Neural cell (in vitro differentiated cells): ENCODE results near the gene ZNF680.

ENCODE experiments used
- EP300 ChIP-seq: fragments of 450-650 bp; conservative IDR thresholded peaks from 2 replicates; pipeline ENCODE4 v1.6.1; 2014; ENCODE audit warnings: antibody characterized with exemption, mild to moderate bottlenecking, moderate library complexity; ENCODE audit not compliant: poor library complexity, severe bottlenecking
- MXI1 ChIP-seq: fragments of 450-650 bp; conservative IDR thresholded peaks from 2 replicates; pipeline ENCODE4 v1.6.1; 2014; ENCODE audit warnings: antibody characterized with exemption, mild to moderate bottlenecking; ENCODE audit not compliant: poor library complexity, severe bottlenecking
- RAD21 ChIP-seq: fragments of 450-650 bp; conservative IDR thresholded peaks from 2 replicates; pipeline ENCODE4 v1.6.1; 2014; ENCODE audit warnings: antibody characterized with exemption, mild to moderate bottlenecking, moderate library complexity
- TF ChIP-seq, protein P1 (sequence below): fragments of 450-650 bp; IDR thresholded peaks from 2 replicates; pipeline ENCODE4 v1.5.1; 2014; ENCODE audit warnings: antibody characterized with exemption, mild to moderate bottlenecking, moderate library complexity; ENCODE audit not compliant: poor library complexity, severe bottlenecking

DNA sequence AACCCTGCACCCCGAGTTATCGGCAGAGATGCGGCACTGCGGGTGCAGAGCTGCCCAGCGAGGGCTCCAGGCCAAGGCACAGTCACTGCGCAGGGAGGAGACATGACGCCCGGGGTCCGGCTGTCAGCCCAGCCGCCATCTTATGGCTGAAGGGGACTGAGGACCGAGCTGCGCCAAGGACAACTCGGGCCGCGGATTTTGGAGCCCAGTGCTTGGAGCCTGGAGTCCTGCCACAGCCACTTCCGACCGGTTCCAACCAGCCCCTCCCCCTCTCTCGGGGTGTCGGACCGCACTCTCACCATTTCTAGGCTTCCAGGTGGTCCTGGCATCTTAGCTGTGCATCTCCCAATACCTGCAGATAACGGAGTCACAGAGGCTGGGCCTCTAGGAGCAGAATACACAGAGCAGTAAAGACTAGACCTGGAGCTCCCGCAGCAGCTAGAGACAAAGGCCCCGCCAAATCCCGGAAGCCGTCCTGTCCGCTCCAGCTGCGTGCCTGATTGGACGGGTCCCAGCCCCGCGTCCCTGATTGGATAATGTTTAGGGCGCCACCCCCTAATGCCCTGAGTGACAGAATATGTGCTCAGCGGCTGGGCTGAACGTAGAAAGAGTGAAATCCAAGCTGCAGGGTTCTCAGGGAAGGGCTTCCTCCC is at the start of gene ZNF680:
- TF ChIP-seq, protein P1, sequence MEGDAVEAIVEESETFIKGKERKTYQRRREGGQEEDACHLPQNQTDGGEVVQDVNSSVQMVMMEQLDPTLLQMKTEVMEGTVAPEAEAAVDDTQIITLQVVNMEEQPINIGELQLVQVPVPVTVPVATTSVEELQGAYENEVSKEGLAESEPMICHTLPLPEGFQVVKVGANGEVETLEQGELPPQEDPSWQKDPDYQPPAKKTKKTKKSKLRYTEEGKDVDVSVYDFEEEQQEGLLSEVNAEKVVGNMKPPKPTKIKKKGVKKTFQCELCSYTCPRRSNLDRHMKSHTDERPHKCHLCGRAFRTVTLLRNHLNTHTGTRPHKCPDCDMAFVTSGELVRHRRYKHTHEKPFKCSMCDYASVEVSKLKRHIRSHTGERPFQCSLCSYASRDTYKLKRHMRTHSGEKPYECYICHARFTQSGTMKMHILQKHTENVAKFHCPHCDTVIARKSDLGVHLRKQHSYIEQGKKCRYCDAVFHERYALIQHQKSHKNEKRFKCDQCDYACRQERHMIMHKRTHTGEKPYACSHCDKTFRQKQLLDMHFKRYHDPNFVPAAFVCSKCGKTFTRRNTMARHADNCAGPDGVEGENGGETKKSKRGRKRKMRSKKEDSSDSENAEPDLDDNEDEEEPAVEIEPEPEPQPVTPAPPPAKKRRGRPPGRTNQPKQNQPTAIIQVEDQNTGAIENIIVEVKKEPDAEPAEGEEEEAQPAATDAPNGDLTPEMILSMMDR: no peak
- no peak for TF ChIP-seq RAD21
- no peak for TF ChIP-seq MXI1
- no peak for TF ChIP-seq EP300
